SU-DHL-6 (cell line): ENCODE measurements around the gene HYCC2.

Source experiments
- CTCF ChIP-seq: fragments of 200-600 bp; sonication (generic); IDR thresholded peaks from one replicate; pipeline ENCODE4 v1.5.1; 2017; ENCODE audit warnings: antibody characterized with exemption, mild to moderate bottlenecking, low read length, moderate library complexity; ENCODE audit not compliant: insufficient read depth, poor library complexity, severe bottlenecking
- EZH2phosphoT487 ChIP-seq: fragments of 200-600 bp; sonication (generic), shearing (Covaris generic); conservative IDR thresholded peaks from 2 replicates; pipeline ENCODE4 v1.6.1; 2018; ENCODE audit warnings: mild to moderate bottlenecking, antibody characterized with exemption, low read length, moderate library complexity, mixed read lengths

- TF ChIP-seq CTCF (no peak), EZH2phosphoT487 (no peak)
Measured at GRCh38 chr2:201074996-201075395, 3.5 kb upstream of the HYCC2 start.
